ENCODE data around the gene ZNF429.

DNA sequence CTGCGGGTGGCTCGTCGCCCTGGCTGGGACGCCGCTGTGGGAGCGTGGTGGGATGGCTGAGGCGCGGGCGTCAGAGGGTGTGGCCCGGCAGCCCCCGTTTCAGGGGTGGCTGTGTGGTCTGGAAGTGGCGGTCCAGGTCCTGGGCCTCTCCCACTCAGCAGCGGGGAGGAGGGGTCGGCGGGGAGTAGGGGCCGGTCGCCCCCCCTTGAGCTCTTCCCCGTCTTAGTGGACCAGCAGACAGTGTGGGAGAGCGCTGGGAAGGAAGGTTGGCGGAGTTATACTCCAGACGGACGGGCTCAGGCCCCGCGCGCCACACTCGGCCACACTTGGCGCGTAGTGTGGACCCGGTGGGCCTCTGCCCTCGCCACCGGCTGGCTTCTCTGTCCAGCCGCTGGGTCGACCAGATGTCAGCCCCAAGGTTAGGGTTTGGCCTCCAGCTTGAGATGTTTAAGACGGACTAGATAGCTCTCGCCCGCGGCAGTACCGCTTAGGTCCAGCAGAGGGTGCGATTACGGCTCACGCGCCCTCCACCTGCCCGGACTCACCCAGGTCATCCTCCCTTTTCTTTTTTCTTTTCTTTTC is 21.7 kb upstream of the ZNF429 start:
- TF ChIP-seq, protein P1, sequence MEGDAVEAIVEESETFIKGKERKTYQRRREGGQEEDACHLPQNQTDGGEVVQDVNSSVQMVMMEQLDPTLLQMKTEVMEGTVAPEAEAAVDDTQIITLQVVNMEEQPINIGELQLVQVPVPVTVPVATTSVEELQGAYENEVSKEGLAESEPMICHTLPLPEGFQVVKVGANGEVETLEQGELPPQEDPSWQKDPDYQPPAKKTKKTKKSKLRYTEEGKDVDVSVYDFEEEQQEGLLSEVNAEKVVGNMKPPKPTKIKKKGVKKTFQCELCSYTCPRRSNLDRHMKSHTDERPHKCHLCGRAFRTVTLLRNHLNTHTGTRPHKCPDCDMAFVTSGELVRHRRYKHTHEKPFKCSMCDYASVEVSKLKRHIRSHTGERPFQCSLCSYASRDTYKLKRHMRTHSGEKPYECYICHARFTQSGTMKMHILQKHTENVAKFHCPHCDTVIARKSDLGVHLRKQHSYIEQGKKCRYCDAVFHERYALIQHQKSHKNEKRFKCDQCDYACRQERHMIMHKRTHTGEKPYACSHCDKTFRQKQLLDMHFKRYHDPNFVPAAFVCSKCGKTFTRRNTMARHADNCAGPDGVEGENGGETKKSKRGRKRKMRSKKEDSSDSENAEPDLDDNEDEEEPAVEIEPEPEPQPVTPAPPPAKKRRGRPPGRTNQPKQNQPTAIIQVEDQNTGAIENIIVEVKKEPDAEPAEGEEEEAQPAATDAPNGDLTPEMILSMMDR (IDR thresholded peaks at IDR 0.05; ENCODE audit: poor library complexity): no peak
- TF ChIP-seq EZH2 (IDR thresholded peaks at IDR 0.05; ENCODE audit: borderline replicate concordance): no peak
- TF ChIP-seq EZH2phosphoT487 (IDR thresholded peaks at IDR 0.05; ENCODE audit: low read depth, severe bottlenecking, unreplicated experiment): no peak

Measured in hepatocyte (in vitro differentiated cells).